GM19455 (cell line): ENCODE measurements around the gene ATP2B3.

Source experiments
- ATAC-seq: cut with Tn5 transposase; IDR thresholded peaks from one replicate; pipeline ENCODE4 v1.9.1; 2021; ENCODE audit not compliant: unreplicated experiment

The ATP2B3 gene

DNA sequence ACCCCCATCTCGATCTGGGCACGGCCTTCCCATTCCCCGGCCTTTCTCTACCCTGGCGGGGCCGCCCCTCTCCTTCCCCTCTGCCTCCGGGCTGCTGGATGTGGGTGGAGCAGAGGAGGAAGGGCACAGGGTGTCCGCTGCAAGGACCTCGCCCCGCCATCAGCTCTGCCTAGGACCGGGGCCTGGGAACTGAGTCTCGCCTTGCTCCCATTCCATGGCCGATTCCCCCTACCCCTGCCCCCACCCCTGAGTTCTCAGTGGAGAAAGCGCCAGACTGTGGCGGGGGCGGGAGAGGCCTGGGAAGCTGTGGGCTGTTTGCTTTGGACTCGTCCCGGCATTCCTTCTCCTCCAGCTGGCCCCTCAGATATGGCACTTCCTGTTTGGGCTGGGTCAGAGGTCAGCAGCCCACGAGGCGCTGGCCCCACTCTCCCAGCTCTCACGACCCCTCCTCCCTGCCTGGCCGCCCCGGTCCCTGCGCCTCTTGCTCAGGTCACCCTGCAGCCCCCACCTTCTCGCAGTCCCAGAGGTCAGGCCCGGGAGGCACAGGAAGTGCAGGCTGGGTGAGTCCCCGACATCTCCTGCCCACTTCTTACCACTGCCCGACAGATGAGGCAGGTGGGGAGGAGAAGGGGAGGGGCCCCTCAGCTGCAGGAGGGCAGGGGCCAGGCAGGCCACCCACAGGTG, 29.1 kb upstream of the ATP2B3 start:
- no peak for ATAC-seq

DNA sequence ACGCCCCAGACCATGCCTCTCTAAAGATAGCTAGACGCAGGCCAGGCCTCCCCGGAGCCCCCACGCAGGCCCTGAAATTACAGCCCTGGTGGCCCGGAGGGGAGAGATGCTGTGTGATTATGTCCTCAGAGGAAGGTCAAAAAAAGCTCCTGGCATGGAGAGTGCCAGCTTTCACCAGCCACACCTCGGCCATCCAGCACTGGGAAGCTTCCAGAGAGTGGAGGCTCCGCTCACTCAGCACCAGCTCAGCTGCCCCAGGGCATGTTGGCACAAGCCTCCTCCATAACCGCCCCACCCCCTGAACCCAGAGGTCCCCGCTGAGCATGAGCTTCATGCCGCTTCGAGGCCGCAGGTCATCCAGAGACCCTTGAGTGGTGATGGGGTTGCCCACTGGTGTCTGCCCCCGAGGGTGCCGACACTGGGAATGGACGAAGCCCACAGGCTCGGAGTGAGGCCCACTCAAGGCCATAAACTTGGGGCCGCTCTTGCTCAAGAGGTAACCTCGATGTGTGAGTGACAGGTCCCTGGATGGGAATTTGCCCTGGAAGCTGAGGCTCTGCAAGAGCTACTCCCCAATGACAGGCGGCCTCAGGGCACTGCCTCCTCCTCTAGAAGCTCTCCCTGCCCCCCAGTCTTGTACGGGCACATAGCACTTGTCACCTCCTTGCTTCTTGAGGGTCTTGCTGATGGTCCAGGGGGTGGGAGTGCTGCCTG, 27.1 kb upstream of the ATP2B3 start:
- ATAC-seq = no peak

DNA sequence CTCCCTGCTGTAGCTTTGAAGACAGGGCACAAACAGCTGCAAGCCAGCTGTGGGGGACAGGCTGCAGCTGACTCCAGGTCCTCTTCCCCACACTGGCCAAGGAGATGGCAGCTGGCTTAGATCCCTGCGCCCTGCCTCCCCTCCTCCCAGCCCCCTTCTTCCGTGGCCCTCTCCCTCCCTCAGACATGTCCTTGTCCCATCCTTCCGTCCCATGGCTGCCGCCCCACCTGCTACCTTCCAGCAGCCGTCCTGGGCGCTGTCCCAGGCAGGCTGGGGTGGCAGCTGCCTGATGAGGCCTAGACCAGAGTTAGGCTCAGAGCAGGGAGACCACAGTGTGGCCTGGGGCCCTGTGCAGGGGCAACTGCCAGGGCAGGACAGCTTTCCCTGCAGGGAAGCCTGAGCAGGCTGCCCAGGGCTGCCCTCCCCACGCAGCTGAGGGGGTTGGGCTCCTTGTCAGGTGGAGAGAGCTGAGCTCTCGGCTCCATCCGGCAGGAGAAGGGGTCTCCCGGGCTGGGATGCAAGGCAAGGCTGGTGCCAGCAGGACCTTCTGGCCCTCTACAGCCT, 26.0 kb upstream of the ATP2B3 start:
- no peak for ATAC-seq

DNA sequence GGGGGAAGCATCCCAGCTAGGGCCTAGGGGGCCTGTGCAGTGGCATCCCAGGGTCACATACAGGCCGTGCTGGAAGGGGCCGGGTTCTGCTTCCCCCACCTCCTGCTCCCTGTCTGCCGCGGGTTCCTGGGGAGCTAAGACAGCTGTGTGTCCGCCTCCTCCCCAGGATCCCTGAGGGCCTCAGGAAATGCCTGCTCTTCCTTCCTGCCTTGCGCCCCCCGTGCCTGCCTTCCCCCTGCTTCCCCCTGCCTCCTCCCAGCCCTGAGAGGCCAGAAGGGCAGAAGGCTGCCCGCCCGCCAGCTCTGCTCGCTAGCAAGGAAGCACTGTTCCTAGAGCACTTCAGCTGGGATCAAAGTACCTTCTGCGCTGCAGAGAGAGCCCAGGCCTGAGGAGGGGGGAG, 25.5 kb upstream of the ATP2B3 start:
- ATAC-seq = no peak

DNA sequence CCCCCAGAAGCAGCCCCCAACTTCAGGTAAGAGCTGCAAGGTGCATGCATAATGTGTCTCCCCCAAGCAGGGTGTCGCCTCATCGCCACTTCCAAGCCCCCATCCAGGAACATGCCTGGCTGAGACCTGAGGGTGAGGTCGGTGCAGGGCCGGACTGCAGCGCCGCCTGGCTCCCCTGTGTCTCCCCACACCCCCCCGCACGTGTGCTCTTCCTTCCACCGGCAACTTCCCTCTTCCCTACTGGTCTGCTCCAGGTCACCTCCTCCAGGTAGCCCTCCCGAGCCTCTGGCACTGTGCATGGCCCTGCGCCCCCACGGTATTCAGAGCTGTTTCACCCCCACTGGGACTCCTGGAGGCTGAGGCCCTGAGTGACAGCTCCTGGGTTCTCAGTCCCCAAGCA, 24.9 kb upstream of the ATP2B3 start:
- no peak for ATAC-seq

DNA sequence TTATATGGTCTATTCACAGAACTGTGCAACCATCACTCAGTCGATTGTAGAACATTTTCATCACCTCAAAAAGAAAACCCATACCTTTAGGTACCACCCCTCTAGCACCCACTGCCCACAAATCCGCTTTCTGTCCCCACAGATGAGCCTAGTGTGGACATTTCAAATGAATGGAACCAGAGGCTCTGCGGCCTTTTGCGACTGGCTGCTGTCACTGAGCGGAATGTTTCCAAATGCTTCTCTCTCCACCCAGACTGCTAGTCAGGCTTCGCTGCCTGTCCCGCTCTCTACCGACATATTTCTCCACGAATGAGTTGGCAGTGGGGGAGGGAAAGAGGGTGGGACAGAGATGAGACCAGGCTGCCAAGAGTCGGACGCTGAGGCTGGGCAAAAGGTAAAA, 24.4 kb upstream of the ATP2B3 start:
- no peak for ATAC-seq

DNA sequence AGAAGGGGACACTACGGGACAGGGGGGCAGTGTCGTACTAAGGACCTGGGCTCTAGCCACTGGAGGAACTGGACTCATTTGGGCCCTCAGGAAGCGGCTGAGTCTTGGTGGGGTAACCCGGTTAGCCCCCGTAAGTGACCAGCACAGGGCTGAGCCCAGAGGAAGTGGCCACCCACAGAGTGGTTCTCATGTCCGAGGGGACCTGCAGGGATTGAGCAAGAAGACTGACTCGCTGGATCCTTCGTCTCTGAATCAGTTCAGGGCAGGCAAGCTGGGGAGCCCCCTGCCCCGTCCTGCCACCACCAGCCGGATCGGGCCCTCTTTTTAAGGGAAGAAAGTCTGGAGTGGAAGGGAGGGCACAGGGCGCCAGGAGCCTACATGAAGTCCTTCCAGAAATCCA, 23.4 kb upstream of the ATP2B3 start:
- ATAC-seq = no peak

DNA sequence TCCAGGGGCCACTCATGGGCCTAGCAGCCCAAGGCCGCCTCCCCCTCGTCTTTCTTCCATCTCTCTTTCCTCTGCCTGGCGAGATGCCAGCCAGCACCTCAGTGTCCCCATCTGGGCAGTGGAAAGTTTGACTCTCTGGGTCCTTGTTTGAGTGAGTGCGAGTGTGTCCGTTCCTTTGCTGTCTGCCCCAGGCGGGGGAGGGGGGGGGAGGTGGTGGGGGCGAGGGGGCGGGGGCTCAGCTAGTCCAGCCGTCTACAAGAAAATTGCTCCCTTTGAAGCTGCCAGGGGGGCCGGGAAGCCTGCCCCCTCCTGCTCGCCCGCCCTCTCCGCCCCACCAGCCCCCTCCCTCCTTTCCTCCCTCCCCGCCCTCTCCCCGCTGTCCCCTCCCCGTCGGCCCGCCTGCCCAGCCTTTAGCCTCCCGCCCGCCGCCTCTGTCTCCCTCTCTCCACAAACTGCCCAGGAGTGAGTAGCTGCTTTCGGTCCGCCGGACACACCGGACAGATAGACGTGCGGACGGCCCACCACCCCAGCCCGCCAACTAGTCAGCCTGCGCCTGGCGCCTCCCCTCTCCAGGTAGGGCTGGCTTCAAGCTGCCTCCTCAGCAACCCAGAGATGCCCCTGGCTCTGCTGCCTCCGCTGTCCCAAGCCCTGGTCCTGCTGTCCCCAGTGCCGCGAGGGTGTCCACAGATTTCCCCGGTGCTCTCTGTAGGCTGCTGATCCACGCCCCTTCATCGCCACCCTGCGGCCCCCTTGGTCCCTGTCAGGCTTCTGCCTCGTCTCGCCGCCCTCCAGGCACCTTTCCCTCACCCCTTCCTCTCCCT, 22.7 kb upstream of the ATP2B3 start, which contains the start of gene BGN:
BGN (plus strand) TSS at position 440 of the 821 bp plus-strand sequence. CDS start 9,652 bp downstream, outside the sequence.
- ATAC-seq = no peak

DNA sequence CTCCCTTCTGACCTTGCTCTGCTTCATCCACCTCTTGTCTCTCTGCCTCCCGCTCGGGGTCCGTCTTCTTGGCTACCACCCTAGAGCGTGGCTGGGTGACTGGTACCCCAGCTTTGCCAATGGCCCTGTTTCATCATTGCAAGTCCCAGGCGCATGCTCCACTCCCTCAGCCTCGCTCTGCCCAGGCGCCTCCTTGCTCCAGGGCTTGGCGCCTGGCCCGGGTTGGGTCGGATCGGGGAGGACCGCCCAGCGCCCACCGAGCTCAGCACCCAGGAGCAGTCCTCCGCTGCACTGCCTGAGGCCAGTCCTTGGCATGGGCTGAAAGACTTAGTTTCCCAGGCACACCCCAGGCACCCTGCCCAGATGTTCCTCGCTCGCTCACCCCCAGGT, 22.1 kb upstream of the ATP2B3 start:
- ATAC-seq = no peak

DNA sequence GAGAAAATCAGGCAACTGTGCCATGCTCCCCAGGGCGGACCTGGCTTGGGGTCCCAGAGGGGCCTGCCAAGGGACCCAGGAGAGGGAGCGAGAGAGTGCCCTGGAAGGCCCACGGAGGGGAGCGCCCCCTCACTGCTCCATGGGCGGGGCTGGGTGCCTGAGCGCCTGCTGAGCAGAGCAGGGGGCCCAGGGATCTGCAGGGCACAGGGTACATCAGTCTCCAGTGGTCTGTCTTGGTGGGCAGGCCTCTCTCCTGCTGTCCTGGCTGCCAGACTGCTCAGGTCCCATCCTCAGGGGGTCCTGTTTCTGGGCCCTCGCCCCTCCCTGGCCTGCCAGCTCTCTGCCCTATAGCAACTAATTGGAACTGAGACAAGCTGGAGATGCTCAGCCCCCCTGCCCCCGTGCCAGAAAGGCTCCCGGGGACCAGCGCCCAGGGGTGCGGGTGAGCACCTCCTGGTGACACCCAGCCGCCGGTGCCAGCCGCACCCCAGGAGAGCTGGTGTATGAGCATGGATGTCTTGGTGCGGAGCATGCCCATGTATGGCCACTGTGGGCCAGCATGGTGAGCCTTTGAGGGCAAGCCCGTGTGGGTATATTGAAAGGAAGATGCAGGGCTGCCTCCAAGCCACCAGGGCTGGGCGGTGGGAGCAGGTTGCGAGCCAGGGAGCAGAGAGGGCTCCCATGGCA, 21.4 kb upstream of the ATP2B3 start:
- no peak for ATAC-seq

DNA sequence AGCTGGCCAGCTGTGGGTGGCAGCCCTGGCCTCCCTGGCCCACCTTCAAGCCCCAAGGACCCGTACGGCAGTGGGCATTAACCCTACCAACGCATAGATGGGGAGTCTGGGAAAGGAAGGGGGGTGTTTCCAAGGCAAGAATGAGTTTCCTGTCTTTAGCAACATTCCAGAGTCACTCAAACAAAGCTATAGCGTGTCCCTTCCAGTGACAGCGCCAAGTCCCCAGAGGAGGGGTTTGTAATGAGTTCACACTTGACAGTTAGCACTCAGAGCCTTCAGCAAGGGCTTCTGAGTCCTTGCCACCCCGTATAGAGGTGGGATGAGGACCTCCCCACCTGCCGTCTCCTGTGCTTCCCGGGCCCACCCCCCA, 20.9 kb upstream of the ATP2B3 start:
- no peak for ATAC-seq

DNA sequence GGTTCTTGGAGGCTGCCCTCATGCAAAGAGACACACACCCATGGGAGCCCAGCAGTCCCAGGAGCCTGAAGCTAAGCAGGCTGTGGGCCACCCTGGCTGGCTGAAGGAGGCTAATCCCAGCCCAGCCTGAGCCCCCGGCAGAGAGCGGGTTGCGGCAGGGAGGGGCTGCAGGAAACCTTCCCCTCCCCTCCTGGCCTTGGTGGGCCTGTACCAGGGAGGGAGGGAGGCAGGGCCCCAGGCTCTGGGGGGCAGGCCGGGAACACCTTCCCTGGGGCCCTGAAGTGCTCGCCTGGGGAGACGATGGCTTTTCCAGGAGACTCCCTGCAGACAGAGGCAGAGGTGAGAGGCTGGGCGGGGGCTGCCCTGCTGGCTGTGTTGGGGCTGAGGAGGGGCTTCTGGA, 19.0 kb upstream of the ATP2B3 start:
- no peak for ATAC-seq

DNA sequence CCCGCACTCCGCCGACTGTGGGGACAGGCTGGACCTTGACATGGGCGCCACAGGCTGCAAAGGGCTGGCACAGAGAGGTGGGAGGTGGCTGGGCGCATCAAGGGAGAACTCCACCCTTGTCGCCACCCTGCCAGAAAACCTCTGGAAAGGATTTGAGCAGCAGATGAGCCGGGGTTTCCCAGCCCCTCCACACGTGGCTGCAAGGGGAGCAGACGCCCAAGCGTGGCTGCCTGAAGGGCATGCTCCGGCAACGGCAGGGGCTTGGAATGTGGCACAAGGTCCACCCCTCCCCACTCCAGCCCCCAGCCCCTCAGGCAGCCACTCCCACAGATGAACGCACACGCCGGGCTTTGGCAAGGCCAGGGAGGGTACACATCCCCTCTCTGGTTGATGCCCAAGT, 18.1 kb upstream of the ATP2B3 start:
- no peak for ATAC-seq

DNA sequence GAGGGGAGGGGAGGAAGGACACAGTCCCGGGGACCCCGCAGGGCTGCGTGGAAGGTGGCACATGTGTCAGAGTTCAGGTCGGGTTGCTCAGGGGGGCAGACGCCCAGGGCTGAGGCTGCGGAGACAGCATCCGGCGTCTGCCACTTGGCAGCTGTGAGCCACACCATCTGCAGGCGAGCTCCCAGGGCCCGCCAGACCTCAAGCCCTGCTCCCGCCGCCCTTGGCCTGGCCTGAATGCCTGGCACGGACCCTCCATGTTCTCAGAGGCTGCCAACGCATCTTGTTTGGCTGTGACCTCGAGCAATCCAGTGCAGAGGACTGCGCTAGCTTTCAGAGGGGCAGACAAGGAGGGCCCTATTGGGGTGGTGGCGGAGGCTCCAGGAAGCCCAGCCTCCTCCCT, 17.6 kb upstream of the ATP2B3 start:
- no peak for ATAC-seq

DNA sequence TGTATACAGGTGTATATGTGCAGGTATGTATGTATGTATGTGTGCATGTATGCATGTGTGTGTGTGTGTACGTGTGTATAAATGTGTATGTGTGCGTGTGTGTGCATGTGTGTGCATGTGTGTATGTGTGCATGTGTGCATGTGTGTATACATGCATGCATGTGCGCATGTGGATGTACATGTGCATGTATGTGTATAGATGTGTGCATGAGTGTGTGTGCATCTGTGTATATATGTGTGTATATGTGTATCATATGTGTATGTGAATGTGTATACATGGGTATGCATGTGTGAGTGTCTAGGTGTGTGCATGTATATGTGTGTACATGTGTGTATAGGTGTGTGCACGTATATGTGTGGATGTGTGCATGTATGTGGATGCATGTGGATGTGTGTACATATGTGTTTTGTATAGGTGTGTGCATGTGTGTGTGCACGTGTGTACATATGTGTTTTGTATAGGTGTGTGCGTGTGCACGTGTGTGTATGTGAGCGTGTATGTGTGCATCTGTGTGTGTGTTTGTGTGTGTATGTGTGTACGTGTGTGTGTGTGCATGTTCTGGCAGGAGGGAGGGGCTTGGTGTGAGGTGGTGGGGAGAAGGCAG, 16.7 kb upstream of the ATP2B3 start:
- no peak for ATAC-seq

DNA sequence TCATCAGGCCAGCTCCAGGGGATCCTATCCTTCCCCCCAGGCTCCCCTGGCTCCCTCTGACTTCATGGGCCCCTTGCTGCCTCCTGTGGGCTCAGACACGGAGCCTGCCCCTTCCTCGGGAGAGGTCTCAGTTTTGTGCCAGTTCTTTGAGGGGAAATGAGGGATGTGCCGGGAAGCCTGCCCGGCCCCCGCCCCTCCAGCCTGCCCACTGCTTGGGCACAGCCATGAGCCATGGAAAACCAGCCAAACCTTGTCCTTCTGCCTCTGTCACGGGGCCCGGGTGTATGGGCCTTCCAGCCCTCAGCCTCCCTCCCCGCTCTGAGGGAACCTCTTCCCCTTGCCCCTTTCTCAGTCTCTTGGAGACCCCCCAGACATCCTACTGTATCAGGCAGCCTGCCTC, 15.9 kb upstream of the ATP2B3 start:
- ATAC-seq = no peak

DNA sequence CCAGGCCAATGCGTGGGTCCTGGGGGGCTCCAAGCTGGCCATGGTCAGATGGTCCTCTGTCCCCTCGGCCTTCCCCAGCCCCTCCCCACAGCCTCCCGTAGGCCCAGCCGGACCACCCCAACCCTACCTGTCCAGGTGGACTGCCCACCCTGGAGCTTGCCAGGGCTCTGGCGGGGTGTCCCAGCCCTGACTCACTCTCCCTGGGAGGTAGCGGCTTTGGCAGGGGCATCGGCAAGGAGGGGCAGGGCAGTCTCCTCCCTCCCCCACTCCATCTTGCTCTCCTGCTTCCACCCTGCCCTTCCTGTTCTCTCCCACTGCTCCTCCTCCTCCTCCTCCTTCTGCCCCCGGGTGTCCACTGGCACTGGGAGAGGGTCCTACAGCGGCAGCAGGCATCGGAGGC, 15.3 kb upstream of the ATP2B3 start:
- no peak for ATAC-seq

DNA sequence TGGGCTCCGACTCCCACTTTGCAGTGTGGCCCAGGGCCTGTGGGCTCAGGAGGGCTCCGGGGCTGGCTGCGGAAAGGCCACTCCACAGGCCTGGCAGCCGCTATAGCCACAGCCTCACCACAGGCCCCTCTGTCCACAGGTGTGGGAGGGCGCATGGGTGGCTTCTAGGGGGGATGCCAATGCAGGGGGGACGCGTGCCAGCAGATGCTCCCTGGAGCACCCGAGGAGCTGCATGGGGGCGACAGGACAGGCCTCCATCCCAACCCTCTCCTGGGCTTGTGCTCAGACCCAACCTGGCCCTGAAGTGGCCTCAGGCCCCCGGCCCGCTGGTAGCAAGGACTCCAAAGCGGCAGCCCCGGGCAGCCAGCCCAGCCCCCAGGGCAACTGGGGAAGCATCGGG, 14.6 kb upstream of the ATP2B3 start:
- ATAC-seq = no peak

DNA sequence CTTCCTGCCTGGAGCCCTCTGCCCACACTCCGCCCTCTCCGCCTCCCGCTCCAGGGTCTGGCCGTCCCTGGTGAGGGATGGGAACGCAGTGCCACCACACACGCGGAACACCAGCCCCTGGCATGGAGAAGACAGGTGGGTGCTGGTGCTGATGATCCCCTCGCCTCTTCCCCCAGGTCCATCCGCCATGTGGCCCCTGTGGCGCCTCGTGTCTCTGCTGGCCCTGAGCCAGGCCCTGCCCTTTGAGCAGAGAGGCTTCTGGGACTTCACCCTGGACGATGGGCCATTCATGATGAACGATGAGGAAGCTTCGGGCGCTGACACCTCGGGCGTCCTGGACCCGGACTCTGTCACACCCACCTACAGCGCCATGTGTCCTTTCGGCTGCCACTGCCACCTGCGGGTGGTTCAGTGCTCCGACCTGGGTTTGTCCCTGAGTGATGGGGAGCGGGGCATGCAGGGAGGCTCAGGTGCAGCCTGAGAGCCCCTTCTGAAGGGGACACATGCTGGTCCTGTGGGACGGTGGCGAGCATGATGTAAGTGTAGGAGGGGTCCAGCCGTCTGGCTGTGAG, 12.9 kb upstream of the ATP2B3 start:
- ATAC-seq = no peak

DNA sequence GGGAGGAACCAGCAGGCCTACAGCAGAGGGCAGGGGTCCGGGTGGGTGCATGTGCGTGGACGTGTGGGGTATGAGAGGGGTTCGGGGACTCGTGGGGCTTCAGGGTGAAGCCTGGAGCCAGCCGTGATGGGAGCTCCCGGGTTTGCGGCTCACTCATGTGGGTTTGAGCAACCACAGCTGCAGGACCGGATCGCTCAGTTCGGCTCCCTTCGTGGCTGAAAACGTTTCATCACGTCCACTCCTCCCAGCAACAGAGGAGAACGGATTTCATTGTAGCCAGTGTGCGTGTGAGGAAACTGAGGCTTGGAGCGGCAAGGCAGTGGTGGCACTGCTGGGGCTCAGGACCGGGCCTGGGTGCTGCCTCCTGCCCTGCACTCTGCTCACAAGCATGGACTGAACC, 12.1 kb upstream of the ATP2B3 start:
- ATAC-seq = no peak
